Gastrocnemius medialis (tissue), 4 donors: ENCODE data around the gene NEK1.

Experiments
- CTCF ChIP-seq, 5 experiments: fragments of 450-650 bp in 3 of 5; fragments of 200-600 bp in 2 of 5; sonication (generic) in 2 of 5; IDR thresholded peaks in 4 of 5; conservative IDR thresholded peaks in 1 of 5; 1 replicate in 4 of 5; 2 replicates in 1 of 5; pipeline ENCODE4 v1.5.1; 2016 to 2019; ENCODE audit warnings: antibody characterized with exemption in 5 of 5, mild to moderate bottlenecking in 3 of 5, moderate library complexity in 3 of 5
- POLR2A ChIP-seq, 2 donors: fragments of 450-650 bp; IDR thresholded peaks; one replicate each; pipeline ENCODE4 v1.6.1; 2017; ENCODE audit warnings: antibody characterized with exemption in 2 of 2, mild to moderate bottlenecking in 2 of 2, moderate library complexity in 2 of 2

- no peak for TF ChIP-seq POLR2A (IDR thresholded peaks at IDR 0.05)
- TF ChIP-seq CTCF (IDR thresholded peaks at IDR 0.05 in 4 of 5, conservative IDR thresholded peaks at IDR 0.05 in 1 of 5), result no peak
Measured at GRCh38 chr4:169634975-169635374, 22.6 kb upstream of the NEK1 start.
